HG03280 (cell line): ENCODE data around the gene UBE2F.

ENCODE experiments used
- ATAC-seq: cut with Tn5 transposase; IDR thresholded peaks from one replicate; pipeline ENCODE4 v1.9.1; 2021; ENCODE audit warnings: mild to moderate bottlenecking, moderate library complexity; ENCODE audit not compliant: unreplicated experiment

UBE2F gene

GRCh38 chr2:238069021-238069709 lies 102.4 kb downstream of the UBE2F start:
- no peak for ATAC-seq

- ATAC-seq: no peak
Measured at GRCh38 chr2:238069877-238070276, 103.1 kb downstream of the UBE2F start.

- no peak for ATAC-seq
Measured at GRCh38 chr2:238075397-238075796, 108.6 kb downstream of the UBE2F start.

GRCh38 chr2:238077292-238077691 lies 110.5 kb downstream of the UBE2F start:
- no peak for ATAC-seq

GRCh38 chr2:238079874-238080327 lies 113.1 kb downstream of the UBE2F start:
- ATAC-seq: no peak

GRCh38 chr2:238080518-238080917 lies 113.7 kb downstream of the UBE2F start:
- no peak for ATAC-seq

GRCh38 chr2:238081150-238081549 lies 114.3 kb downstream of the UBE2F start:
- ATAC-seq: no peak

- ATAC-seq: no peak
Measured at GRCh38 chr2:238081561-238081960, 114.7 kb downstream of the UBE2F start.

GRCh38 chr2:238082151-238082550 lies 115.3 kb downstream of the UBE2F start:
- ATAC-seq: no peak

- no peak for ATAC-seq
Measured at GRCh38 chr2:238082827-238083226, 116.0 kb downstream of the UBE2F start.

GRCh38 chr2:238083919-238084318 lies 117.1 kb downstream of the UBE2F start:
- no peak for ATAC-seq

- no peak for ATAC-seq
Measured at GRCh38 chr2:238084761-238085160, 117.9 kb downstream of the UBE2F start.

- ATAC-seq: no peak
Measured at GRCh38 chr2:238085899-238086298, 119.1 kb downstream of the UBE2F start.

GRCh38 chr2:238087211-238087610 lies 120.4 kb downstream of the UBE2F start:
- no peak for ATAC-seq

- no peak for ATAC-seq
Measured at GRCh38 chr2:238090887-238091286, 124.1 kb downstream of the UBE2F start.

GRCh38 chr2:238091436-238092060 lies 124.7 kb downstream of the UBE2F start:
- ATAC-seq: no peak
